RWPE1 (cell line): ENCODE measurements around the gene SLC50A1.

Experiments
- CTCF ChIA-PET: fragments of 350-600 bp; sonication (Branson Sonifier 250); formaldehyde crosslinking; extraction: SDS; loops from one replicate; lab custom pipeline; 2021; lab: Yijun Ruan, JAX
- POLR2A ChIA-PET: fragments of 400-600 bp; formaldehyde crosslinking; extraction: SDS; loops from one replicate; lab custom pipeline; 2020; ENCODE audit warnings: antibody characterized with exemption; ENCODE audit not compliant: low non-redundant PET; lab: Yijun Ruan, JAX
- DNase-seq: peaks from one replicate; pipeline ENCODE4 v3.0.0; 2012; ENCODE audit warnings: low spot score
- H3K27ac ChIP-seq: fragments of 450-650 bp; 2 replicates; pipeline ENCODE4 v1.5.1; 2017
- TF ChIP-seq, protein P1 (sequence below): fragments of 450-650 bp; conservative IDR thresholded peaks from 2 replicates; pipeline ENCODE4 v1.5.1; 2017; ENCODE audit warnings: low read depth, mild to moderate bottlenecking

Gene SLC50A1

GRCh38 chr1:155188268-155188667 lies 52.6 kb downstream of the SLC50A1 start:
- TF ChIP-seq, protein P1, sequence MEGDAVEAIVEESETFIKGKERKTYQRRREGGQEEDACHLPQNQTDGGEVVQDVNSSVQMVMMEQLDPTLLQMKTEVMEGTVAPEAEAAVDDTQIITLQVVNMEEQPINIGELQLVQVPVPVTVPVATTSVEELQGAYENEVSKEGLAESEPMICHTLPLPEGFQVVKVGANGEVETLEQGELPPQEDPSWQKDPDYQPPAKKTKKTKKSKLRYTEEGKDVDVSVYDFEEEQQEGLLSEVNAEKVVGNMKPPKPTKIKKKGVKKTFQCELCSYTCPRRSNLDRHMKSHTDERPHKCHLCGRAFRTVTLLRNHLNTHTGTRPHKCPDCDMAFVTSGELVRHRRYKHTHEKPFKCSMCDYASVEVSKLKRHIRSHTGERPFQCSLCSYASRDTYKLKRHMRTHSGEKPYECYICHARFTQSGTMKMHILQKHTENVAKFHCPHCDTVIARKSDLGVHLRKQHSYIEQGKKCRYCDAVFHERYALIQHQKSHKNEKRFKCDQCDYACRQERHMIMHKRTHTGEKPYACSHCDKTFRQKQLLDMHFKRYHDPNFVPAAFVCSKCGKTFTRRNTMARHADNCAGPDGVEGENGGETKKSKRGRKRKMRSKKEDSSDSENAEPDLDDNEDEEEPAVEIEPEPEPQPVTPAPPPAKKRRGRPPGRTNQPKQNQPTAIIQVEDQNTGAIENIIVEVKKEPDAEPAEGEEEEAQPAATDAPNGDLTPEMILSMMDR: no peak
- POLR2A ChIA-PET: no interaction called here
- peak overlapping the region; percentile 64; the same call in 1 of the 2 replicates for H3K27ac ChIP-seq
- DNase-seq: no peak
- CTCF ChIA-PET: no interaction called here
